NB4 (cell line): ENCODE measurements around the gene TRIM45.
A peak's percentile ranks its signal among the peaks of the same experiment; 100 is the strongest.

Experiments
- DNase-seq: peaks from one replicate; pipeline ENCODE4 v3.0.0; 2010; ENCODE audit warnings: low read depth
- H3K4me3 ChIP-seq: one replicate; pipeline ENCODE4 v1.5.1; 2011; ENCODE audit warnings: mild to moderate bottlenecking, low read depth, low read length, moderate library complexity
- CTCF ChIP-seq: IDR thresholded peaks from one replicate; pipeline ENCODE4 v1.5.1; 2012; ENCODE audit warnings: low read depth, low read length
- MYC ChIP-seq: IDR thresholded peaks from 2 replicates; pipeline ENCODE4 v1.6.1; 2011; ENCODE audit warnings: low read depth, low read length
- POLR2A ChIP-seq: IDR thresholded peaks from 2 replicates; pipeline ENCODE4 v1.6.1; 2011; ENCODE audit warnings: mild to moderate bottlenecking; ENCODE audit not compliant: insufficient read length; ENCODE audit errors: extremely low read depth
- TF ChIP-seq, protein P1 (sequence below): IDR thresholded peaks from 2 replicates; pipeline ENCODE4 v1.6.1; 2011; ENCODE audit warnings: low read depth, low read length

TRIM45 gene

DNA sequence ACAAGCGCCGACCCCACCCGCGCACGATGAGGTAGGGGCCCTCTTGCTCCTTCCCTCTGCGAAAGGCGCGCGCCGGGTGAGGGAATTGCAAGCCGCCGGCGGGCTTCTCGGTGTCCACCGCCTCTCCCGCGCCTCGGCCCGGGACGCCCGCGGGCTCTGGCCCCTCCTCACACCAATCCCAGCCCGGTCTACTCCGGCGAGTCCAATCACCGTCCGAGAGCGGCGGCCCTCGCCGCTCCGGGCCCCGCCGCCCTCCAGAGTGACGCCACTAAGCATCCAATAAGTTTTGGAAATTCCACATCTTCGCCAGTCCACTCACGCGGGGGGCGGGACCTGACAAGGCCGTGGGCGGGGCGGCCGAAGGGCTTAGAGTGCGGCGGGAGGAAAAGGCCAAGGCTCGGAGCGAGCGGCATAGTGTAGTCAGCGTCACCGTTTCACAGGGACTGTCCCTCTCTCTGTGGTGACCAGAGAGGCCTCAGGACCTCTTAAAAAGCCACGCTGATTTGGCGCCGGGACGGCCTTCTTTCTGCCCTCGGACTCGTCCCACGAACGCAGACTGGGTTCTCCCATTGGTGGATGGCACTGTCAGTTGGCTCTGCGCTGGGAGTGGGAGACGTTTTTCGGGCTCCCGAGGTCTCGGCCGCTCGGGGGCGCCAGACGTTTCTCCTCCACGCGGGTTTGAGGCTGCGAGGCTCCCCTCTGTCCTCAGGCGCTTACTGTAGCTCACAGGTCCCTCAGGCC is at the start of gene TRIM45:
TRIM45 (minus strand) TSS at position 161 of the 741 bp plus-strand sequence. CDS start 548 bp downstream, outside the sequence.
- TF ChIP-seq POLR2A, result peak; percentile 40
- peak; percentile 57 for TF ChIP-seq CTCF
- TF ChIP-seq MYC, result peak; percentile 64
- TF ChIP-seq, protein P1, sequence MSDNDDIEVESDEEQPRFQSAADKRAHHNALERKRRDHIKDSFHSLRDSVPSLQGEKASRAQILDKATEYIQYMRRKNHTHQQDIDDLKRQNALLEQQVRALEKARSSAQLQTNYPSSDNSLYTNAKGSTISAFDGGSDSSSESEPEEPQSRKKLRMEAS, result peak; percentile 83
- peak; percentile 94 for DNase-seq
- H3K4me3 ChIP-seq, result peak within 1 kb of the TSS; percentile 75

GRCh38 chr1:117169871-117170596 is 48.5 kb upstream of the TRIM45 start:
- DNase-seq, result no peak
- H3K4me3 ChIP-seq, result no peak overlapping the region
- no peak for TF ChIP-seq CTCF
- TF ChIP-seq, protein P1, result no peak
- no peak for TF ChIP-seq POLR2A
- TF ChIP-seq MYC, result no peak

- DNase-seq, result no peak
- H3K4me3 ChIP-seq, result no peak overlapping the region
- TF ChIP-seq MYC (no peak), POLR2A (no peak), CTCF (no peak)
- TF ChIP-seq, protein P1, result no peak
Measured at GRCh38 chr1:117167402-117167801, 45.9 kb upstream of the TRIM45 start.

DNA sequence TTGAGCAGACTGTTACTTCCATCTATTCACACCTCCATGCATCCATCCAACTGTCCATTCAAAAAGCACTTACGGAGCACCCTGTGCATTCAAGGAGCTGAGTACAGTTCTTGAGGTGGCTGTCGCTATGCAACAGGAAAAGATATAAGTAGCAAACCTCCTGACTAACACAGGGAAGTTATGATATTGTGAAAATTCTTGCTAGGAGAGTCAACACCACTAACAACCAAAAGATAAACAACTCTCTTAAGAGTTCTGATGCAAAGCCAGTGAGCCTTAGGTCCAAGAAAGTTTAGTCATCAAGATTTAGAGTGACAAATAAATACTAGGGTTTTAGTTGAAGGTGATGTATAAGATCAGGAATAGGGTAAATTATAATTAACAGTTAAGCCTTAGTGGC is 44.5 kb upstream of the TRIM45 start:
- TF ChIP-seq, protein P1, result no peak
- TF ChIP-seq POLR2A (no peak), CTCF (no peak), MYC (no peak)
- no peak for DNase-seq
- no peak overlapping the region for H3K4me3 ChIP-seq

GRCh38 chr1:117164209-117164608 is 42.7 kb upstream of the TRIM45 start:
- no peak overlapping the region for H3K4me3 ChIP-seq
- no peak for TF ChIP-seq CTCF
- no peak for TF ChIP-seq POLR2A
- TF ChIP-seq, protein P1, result no peak
- no peak for TF ChIP-seq MYC
- DNase-seq, result no peak
